Omental fat pad (tissue), 4 donors: ENCODE measurements around the gene CDK2. TPM values are rescaled to one million over a fixed set of nuclear protein-coding genes. Genes with fewer than 3 reads are reported as not detected.
"Not testable (repeated sequence)": the region's sequence is repeated elsewhere in the genome, so short reads cannot be mapped to it uniquely, and the experiment has no call there.

Experiments used
- ATAC-seq: fragments of 150-250 bp; one replicate; pipeline ENCODE4 v1.9.1; 2016; ENCODE audit warnings: mild to moderate bottlenecking, moderate library complexity; ENCODE audit not compliant: low FRiP score
- DNase-seq: peaks from one replicate; pipeline ENCODE4 v3.0.0-alpha.2; 2019; ENCODE audit warnings: low spot score
- CTCF ChIP-seq, 3 donors: fragments of 450-650 bp; IDR thresholded peaks; one replicate each; pipeline ENCODE4 v1.5.1; 2016 to 2017; ENCODE audit warnings: antibody characterized with exemption in 3 of 3, mild to moderate bottlenecking in 3 of 3, moderate library complexity in 2 of 3
- total RNA-seq, 4 donors: library from RNA; depleted of rRNA; stranded (reverse); fragments of >200 nt; gene quantifications; one replicate each; pipeline ENCODE4 v1.1.0, GENCODE V29; 2016

The CDK2 gene
- 10 to 100 TPM in 3 of 4 donors, 1 to 10 TPM in 1; 9.7 to 23.7 (median 17.5) TPM for total RNA-seq

DNA sequence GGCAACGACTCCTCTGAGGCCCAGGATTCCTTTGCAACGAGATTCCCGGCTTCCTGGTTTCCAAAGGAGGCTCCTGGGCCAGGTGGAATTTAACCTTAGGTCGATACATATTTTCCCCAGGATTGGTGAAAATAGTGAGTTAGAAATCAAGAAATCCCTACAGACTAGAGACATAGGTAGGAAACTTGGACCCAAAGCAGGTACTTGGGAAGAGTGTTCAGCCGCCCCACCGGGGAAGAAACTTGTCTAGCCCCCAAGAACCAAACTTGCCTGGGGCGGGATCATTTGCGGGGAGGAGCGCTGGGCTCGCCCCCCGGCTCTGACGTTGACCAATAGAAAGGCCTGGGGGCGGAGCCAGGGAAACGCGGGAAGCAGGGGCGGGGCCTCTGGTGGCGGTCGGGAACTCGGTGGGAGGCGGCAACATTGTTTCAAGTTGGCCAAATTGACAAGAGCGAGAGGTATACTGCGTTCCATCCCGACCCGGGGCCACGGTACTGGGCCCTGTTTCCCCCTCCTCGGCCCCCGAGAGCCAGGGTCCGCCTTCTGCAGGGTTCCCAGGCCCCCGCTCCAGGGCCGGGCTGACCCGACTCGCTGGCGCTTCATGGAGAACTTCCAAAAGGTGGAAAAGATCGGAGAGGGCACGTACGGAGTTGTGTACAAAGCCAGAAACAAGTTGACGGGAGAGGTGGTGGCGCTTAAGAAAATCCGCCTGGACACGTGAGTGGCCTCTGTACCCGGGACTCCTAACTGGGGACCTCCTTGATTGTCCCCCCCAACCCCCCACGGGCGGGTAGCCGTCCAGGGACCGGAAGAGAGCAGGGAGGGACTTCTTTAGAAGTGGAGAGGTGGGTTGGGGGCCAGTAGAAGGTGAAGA is at the start of gene CDK2:
Gene CDK2, plus strand, starts transcription at position 423 of the 874 bp plus-strand sequence. Its CDS starts 179 bp downstream, at position 602.
- TF ChIP-seq CTCF (IDR thresholded peaks at IDR 0.05) = no peak
- DNase-seq (peak; percentile 94), ATAC-seq (peak; percentile 94)

- ATAC-seq = not testable (repeated sequence)
These were observed 47.6 kb upstream of the CDK2 start for GRCh38 chr12:55919032-55919431.

DNA sequence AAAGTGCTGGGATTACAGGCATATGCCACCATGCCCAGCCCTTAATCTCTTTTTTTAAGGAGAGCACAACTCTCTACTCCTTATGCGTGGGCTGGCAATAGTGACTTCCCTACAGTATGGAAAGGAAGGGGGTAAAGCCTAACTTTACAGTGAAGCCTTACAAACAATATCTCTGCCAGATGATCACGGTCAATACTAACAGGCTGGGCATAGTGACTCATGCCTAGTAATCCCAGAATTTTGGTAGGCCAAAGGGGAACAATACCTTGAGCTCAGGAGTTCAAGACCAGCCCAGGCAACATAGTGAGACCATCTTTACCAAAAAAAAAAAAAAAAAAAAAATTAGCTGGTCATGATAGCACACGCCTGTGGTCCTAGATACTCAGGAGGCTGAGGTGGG is 44.5 kb upstream of the CDK2 start:
- DNase-seq = no peak
- TF ChIP-seq CTCF (IDR thresholded peaks at IDR 0.05) = no peak
- no peak for ATAC-seq

More at GRCh38 chr12:55919032-55919431, 47.6 kb upstream of the CDK2 start:
- DNase-seq = not testable (repeated sequence)

GRCh38 chr12:55923648-55924047 is 43.0 kb upstream of the CDK2 start:
- ATAC-seq, DNase-seq: not testable (repeated sequence)

DNA sequence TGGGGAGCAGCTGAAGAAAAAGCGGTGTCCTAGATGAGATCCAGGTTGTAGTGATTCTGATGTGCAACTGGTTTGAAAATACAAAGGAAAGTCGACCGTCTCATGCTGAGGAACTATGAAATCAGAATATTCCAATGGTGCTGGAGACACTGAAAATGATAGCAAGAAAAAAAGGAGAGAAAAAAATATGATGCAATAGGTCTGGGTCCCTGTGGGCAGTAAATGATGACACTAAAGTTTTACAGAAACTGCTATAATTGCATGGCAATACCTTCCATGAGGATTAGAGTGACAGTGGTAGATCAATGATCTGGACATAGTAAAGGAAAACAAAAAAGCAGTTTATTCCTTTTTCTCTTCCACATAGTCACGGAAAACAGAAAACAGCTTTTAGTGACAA is 41.3 kb upstream of the CDK2 start:
- TF ChIP-seq CTCF (IDR thresholded peaks at IDR 0.05) = no peak
- no peak for DNase-seq
- ATAC-seq = no peak

DNA sequence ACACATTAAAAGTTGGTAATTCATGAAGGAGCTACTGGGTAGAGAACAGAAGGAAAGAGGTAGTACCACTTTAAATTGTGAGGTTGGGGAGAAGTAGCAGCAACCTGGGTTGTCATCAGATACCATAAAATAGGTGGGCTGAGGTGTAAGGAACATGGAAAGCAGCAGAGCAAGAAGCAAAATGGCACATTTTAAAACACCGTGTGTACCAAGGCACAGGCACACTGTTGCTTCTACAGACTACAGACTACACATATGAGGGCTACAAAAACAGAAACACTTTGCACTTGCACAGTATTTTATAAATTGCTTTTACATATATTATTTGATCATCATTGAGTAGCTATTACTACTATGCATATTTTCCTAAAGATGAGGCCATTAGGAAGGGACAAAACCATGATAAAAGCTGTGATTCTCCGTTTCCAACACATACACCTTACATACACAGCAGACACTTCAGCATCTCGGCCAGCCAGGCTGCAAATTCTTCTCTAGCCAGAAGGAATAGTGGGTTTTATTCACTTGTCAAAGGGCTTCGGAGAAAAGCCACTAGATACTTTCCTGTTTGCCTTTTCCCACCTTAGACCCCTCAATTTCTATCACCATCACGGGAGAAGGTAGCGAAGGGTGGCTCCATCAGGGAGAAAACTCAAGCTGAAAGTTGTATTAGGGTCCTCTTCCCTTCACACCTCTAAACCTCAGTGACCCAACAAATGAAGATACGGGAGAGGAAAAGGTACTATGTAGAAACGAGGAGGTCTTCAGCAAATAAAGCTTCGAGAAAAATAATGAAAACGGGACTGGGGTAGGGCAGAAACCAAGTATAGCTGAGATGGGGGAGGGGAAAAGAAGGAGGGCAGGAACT is 40.5 kb upstream of the CDK2 start:
- no peak for TF ChIP-seq CTCF (IDR thresholded peaks at IDR 0.05)
- DNase-seq (no peak), ATAC-seq (no peak)

- DNase-seq = peak; percentile 91
- ATAC-seq = peak; percentile 76
These were observed 39.7 kb upstream of the CDK2 start for GRCh38 chr12:55926738-55927587.

More at GRCh38 chr12:55926738-55927587, 39.7 kb upstream of the CDK2 start:
- TF ChIP-seq CTCF (IDR thresholded peaks at IDR 0.05) = peak in 1 of 3 donors; percentile 61
